Hepatic stellate cell (primary cell): ENCODE results near the gene HS6ST2.

ENCODE experiments used
- DNase-seq: peaks from one replicate; pipeline ENCODE4 v3.0.0; 2011; ENCODE audit warnings: low spot score

HS6ST2 gene

GRCh38 chrX:132615391-132616131 lies 342.9 kb downstream of the HS6ST2 start:
- no peak for DNase-seq

DNA sequence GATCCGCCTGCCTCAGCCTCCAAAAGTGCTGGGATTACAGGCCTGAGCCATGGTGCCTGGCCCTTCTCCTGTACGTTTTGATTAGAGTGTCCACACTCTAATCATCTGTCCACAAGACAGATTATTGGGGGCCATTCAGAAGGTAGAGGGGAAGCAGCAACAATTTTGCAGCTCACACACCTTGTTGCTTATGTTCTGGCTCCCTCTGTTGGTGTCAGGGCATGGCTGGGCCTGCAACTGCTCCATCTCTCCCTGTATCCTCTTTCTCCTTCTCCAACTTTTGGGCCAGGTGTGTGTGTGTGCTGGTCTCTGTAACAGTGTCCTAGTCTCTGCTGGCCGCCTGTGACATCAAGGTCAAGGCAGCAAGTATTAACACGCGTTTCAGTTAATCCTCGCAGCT lies 344.1 kb downstream of the HS6ST2 start:
- no peak for DNase-seq

DNA sequence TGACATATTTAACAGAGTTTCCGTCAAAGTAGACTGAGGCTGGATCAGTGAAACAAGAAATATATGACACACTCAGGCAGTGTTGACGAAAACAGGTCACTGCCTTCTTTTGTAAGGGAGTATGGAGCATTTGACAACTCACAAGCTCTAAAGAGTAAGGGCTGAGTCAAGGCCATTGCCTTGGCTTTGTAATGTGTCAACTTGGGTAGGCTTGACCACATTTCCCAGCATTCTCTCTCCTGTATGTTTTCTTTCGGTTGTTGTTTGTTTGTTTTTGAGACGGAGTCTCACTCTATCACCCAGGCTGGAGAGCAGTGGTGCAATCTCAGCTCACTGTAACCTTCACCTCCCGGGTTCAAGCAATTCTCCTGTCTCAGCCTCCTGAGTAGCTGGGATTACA lies 344.6 kb downstream of the HS6ST2 start:
- no peak for DNase-seq

- peak; percentile 8 for DNase-seq
These were observed 345.4 kb downstream of the HS6ST2 start for GRCh38 chrX:132612821-132613564.

- DNase-seq: no peak
These were observed 347.9 kb downstream of the HS6ST2 start for GRCh38 chrX:132610536-132610935.

GRCh38 chrX:132609362-132609848 lies 349.0 kb downstream of the HS6ST2 start:
- DNase-seq: no peak

- no peak for DNase-seq
These were observed 354.6 kb downstream of the HS6ST2 start for GRCh38 chrX:132603700-132604286.

DNA sequence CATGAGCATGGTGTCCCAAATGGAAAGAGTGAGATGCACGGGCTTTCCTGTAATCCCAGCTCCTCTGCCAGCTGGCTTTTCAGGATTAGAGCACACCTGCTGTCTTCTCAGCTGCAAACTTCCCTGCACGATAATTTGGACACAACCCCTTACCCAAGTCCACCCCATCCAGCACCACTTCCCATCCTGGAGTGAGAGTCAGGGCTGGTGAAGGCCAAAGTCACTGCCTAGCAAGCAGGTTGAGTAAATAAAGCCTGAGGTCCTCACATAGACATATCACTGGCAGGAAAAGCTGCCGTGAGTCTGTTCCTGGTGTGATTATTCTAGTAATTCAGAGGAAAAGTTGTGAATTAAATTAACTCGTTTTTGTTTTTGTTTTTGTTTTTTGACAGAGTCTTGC lies 355.7 kb downstream of the HS6ST2 start:
- DNase-seq: no peak

- no peak for DNase-seq
These were observed 363.4 kb downstream of the HS6ST2 start for GRCh38 chrX:132594999-132595398.

DNA sequence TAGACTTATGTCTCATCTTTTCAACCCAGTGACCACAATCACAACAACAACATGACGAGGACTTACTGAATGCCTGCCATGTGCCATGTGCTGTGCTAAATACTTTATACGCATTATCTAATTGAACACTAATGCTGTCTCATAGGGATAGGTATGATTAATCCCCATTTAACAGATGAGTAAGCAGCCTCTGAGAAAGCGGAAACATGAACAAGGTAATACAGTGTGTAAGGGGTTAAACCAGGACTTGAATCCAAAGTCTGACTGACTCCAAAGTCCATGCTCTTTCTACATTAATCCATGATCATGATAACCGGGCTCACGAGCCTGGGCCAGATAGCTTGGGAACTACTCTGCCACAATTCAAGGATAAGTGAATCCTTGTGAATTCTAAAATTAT lies 364.3 kb downstream of the HS6ST2 start:
- DNase-seq: no peak

DNA sequence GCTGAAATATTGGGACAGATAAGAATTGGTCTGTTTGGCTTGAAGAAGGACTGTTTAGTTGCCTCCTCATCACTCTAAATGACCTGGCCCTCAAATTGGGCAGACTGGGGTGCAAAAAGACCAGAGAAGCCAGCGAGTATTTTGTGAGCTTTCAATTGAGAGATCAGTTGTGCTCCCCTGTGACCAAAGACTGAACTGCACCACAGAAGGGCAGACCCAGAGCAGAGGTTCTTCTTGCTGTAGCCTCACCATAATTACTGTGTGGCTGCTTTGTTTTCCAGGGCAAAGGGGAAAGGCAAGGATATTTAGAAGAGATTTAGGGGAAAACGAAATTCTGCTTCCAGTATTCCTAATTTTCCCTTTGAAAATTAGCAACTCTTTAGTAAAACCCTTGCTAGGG lies 365.5 kb downstream of the HS6ST2 start:
- DNase-seq: no peak

- DNase-seq: no peak
These were observed 366.6 kb downstream of the HS6ST2 start for GRCh38 chrX:132591719-132592275.

DNA sequence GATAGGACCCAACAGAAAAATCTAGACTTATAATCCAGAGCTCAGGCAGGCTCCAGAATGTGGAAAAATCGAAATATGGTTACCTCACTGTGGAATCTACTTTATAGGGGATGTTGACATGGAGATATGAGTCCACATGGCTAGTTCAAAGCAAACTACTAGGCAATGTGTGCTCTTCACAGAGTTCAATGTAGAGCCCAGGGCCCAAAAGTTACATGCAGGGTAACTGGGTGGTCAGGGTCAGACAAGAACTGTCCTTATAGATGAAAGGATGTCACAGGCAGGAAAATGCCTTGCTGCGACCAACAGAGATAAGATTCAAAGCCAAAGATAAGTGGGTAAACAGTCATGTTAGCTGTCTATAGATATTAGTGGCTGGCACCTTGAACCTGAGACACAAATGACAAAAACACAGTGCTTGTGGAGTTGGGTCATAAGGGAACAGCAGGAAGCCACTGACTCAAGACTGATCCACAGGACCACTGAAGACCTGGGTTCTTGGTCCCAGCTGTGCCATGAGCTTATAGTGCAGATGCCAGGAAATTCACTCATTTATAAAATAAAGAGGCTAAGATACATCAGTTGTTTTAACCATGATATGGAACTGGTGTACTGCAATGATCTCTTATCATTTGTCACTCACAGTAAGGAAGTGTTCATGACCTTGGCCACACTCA lies 367.9 kb downstream of the HS6ST2 start:
- no peak for DNase-seq

- DNase-seq: no peak
These were observed 373.5 kb downstream of the HS6ST2 start for GRCh38 chrX:132584936-132585335.

- DNase-seq: no peak
These were observed 381.5 kb downstream of the HS6ST2 start for GRCh38 chrX:132576939-132577338.
